Medulla oblongata (tissue), 1 donor: ENCODE data around the gene SQOR.

Experiments
- DNase-seq: peaks from one replicate; pipeline ENCODE4 v3.0.0-alpha.2; 2015; ENCODE audit errors: extremely low spot score

Gene SQOR

DNA sequence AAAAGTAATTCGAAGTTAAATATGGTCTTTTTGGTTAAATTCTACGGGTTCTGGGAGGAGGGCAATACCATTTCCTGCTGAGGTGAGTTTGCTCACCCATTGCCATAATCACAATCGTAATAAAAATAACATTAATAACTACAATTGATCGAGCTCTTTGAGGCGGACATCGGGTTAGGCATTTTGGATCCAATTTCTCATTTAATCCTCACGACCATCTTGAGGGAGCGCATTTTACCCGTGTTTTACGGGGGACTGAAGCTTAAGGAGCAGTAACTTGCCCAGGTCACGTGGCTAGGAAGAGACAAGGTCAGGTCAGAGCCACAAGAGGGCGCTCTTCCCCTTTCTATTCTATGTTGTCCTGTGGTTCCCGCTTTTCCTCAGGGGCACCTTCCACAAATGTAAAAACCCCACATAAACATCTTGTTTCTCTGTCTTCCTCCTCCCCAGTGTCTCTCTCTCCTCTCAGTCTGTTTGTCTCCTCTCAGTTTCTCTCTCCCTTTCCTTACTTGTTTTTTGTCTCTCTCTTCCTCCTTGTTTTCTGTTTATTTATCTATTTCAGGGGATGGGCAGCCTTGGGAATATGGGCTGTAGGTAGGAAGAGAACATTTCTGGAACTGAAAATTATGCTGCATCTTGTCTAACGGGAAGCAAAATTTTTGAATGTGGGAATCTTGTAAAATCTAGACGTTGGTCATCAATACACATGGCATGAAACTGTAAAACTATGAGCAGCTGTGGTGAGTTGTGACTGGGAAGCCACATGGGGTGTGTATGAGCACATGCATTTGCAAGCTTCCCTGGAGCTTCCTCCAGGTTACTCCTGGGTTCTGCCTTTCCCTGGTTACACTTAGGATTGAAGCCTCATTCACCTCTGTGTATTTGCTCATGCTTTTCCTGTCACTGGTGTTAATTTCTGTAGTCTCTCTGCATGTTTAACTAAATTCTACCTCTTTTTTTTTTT, 71.0 kb downstream of the SQOR start:
- DNase-seq: peak; percentile 95

DNA sequence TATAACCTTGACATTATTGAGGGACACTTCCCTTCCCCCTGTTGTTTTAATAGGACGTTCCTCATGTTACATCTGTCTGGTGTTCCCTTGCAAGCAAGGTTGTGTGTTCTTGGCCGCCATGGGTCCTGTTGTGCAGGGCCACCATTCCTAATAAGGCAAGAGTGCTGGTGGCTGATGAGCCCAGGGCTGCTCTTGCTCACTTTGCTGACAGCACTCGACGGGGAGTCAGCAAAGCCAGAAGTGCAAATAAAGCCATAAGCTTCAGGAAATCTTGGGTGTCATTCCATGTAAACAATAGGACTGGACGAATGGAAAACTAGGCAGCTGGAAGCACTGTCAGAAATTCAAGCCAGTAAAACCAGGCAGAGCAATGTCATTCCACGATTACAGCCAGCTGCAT, 75.8 kb downstream of the SQOR start:
- DNase-seq: no peak

- peak; percentile 59 for DNase-seq
These were observed 80.0 kb downstream of the SQOR start for GRCh38 chr15:45714590-45715488.

- no peak for DNase-seq
These were observed 80.7 kb downstream of the SQOR start for GRCh38 chr15:45715528-45715927.

DNA sequence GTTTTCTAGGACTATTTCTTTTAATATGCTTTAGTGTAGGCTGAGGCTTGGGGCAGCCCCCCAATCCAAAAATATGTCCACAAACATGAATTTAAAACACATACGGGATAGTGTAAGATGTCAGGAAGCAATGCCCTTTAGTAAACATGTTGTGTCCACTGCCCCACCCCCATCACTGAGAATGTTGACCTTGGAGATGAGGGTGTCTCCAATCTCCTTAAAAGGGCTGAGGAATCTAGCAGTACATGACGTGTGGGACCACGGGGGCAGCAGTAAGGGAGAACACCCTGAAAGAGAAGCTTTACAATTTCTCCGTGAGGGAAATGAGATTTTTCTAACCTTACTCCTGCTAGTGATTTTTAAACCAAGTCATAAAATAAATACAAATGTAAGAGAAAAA, 84.7 kb downstream of the SQOR start:
- DNase-seq: no peak

GRCh38 chr15:45720183-45720582, 85.4 kb downstream of the SQOR start:
- no peak for DNase-seq

GRCh38 chr15:45728641-45729040, 93.8 kb downstream of the SQOR start:
- no peak for DNase-seq

GRCh38 chr15:45729141-45729540, 94.3 kb downstream of the SQOR start:
- DNase-seq: no peak

DNA sequence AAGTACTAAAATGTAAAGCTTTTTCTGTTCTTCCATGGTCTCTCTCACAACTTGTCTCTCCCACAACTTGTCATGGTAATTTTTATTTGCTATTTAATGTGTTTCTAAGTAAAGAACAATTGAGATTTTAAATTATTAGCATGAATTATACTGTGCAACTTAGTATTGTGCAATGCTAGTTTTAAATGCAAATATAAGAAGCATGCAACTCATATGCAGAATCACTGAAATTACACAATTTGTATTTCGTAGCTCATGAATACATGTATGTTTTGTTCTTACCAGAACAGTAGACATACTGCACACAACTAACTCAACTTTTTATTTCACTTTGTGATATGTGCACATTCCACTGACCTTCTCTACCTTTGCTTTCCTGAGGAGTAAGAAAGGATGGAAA, 96.5 kb downstream of the SQOR start:
- no peak for DNase-seq

GRCh38 chr15:45732662-45733061, 97.8 kb downstream of the SQOR start:
- DNase-seq: peak; percentile 51

- DNase-seq: no peak
These were observed 99.5 kb downstream of the SQOR start for GRCh38 chr15:45734260-45734711.
